HepG2 (cell line): ENCODE measurements around the gene COA3. TPM values are rescaled to one million over a fixed set of nuclear protein-coding genes. Genes with fewer than 3 reads are reported as not detected.

Experiments used
- ATF7 ChIP-seq, 2 experiments: fragments of 450-650 bp in 1 of 2; sonication (generic) in 1 of 2; formaldehyde crosslinking in 1 of 2; IDR thresholded peaks; 2 replicates each; pipeline versions ENCODE4 v1.4.0 to v1.6.1; 2016 to 2020; ENCODE audit warnings: antibody characterized with exemption in 1 of 2, mild to moderate bottlenecking in 1 of 2, missing genetic modification reagents in 1 of 2
- FOXO4 ChIP-seq: sonication (generic); formaldehyde crosslinking; conservative IDR thresholded peaks from 2 replicates; pipeline ENCODE4 v1.8.1; 2023; ENCODE audit warnings: missing genetic modification reagents
- GATA4 ChIP-seq: sonication (generic); IDR thresholded peaks from 2 replicates; pipeline ENCODE4 v1.6.1; 2016; ENCODE audit warnings: antibody characterized with exemption, low read depth, borderline replicate concordance
- GATAD2A ChIP-seq: IDR thresholded peaks from 2 replicates; pipeline ENCODE4 v1.6.1; 2016
- HNRNPK ChIP-seq: fragments of 200-400 bp; formaldehyde crosslinking; IDR thresholded peaks from 2 replicates; pipeline ENCODE4 v1.6.1; 2018; ENCODE audit warnings: low read length, low read depth, moderate library complexity, mild to moderate bottlenecking; ENCODE audit not compliant: poor library complexity, severe bottlenecking
- HOXA9 ChIP-seq: sonication (generic); formaldehyde crosslinking; IDR thresholded peaks from 2 replicates; pipeline ENCODE4 v1.8.1; 2022; ENCODE audit warnings: missing genetic modification reagents, mild to moderate bottlenecking, moderate library complexity, borderline replicate concordance
- KMT2A ChIP-seq: sonication (generic); formaldehyde crosslinking; IDR thresholded peaks from 2 replicates; pipeline ENCODE4 v1.4.0; 2020; ENCODE audit warnings: missing genetic modification reagents
- MAFF ChIP-seq: IDR thresholded peaks from 2 replicates; pipeline ENCODE4 v1.6.1; 2011; ENCODE audit warnings: low read depth, low read length, improper control_type of control experiment
- RAD51 ChIP-seq: fragments of 450-650 bp; IDR thresholded peaks from 2 replicates; pipeline ENCODE4 v1.6.1; 2016; ENCODE audit warnings: borderline replicate concordance
- RBAK ChIP-seq: sonication (generic); formaldehyde crosslinking; IDR thresholded peaks from 2 replicates; pipeline ENCODE4 v1.5.1; 2020; ENCODE audit warnings: mild to moderate bottlenecking, missing genetic modification reagents
- RFX3 ChIP-seq: IDR thresholded peaks from 2 replicates; pipeline ENCODE4 v1.6.1; 2016; ENCODE audit warnings: missing biosample characterization, missing genetic modification reagents
- RXRA ChIP-seq: sonication (generic); formaldehyde crosslinking; IDR thresholded peaks from 2 replicates; pipeline ENCODE4 v1.5.1; 2020; ENCODE audit warnings: missing genetic modification reagents
- RXRB ChIP-seq: IDR thresholded peaks from 2 replicates; pipeline ENCODE4 v1.6.1; 2016; ENCODE audit warnings: borderline replicate concordance, missing genetic modification reagents, missing compliant biosample characterization
- TBX2 ChIP-seq: sonication (generic); formaldehyde crosslinking; IDR thresholded peaks from 2 replicates; pipeline ENCODE4 v1.5.0; 2020; ENCODE audit warnings: missing genetic modification reagents, mild to moderate bottlenecking, borderline replicate concordance
- THRA ChIP-seq: sonication (generic); formaldehyde crosslinking; IDR thresholded peaks from 2 replicates; pipeline ENCODE4 v1.4.0; 2020; ENCODE audit warnings: missing genetic modification reagents, borderline replicate concordance
- ZBTB42 ChIP-seq: sonication (generic); formaldehyde crosslinking; IDR thresholded peaks from 2 replicates; pipeline ENCODE4 v1.5.0; 2020; ENCODE audit warnings: mild to moderate bottlenecking, missing genetic modification reagents
- ZNF205 ChIP-seq: IDR thresholded peaks from 2 replicates; pipeline ENCODE4 v1.6.1; 2018; ENCODE audit warnings: missing biosample characterization, missing genetic modification reagents
- ZNF281 ChIP-seq: sonication (generic); formaldehyde crosslinking; IDR thresholded peaks from 2 replicates; pipeline ENCODE4 v1.4.0; 2020; ENCODE audit warnings: missing genetic modification reagents, borderline replicate concordance
- ZNF354B ChIP-seq: sonication (generic); formaldehyde crosslinking; IDR thresholded peaks from 2 replicates; pipeline ENCODE4 v1.8.0; 2022; ENCODE audit warnings: mild to moderate bottlenecking, missing genetic modification reagents
- ZNF598 ChIP-seq: sonication (generic); formaldehyde crosslinking; IDR thresholded peaks from 2 replicates; pipeline ENCODE4 v1.5.1; 2020; ENCODE audit warnings: mild to moderate bottlenecking, missing genetic modification reagents, borderline replicate concordance
- ZNF773 ChIP-seq: sonication (generic); formaldehyde crosslinking; IDR thresholded peaks from 2 replicates; pipeline ENCODE4 v1.4.0; 2020; ENCODE audit warnings: missing genetic modification reagents, borderline replicate concordance
- ZSCAN21 ChIP-seq: sonication (generic); formaldehyde crosslinking; IDR thresholded peaks from 2 replicates; pipeline ENCODE4 v1.8.0; 2022; ENCODE audit warnings: mild to moderate bottlenecking, missing genetic modification reagents, moderate library complexity, borderline replicate concordance
- polyA plus RNA-seq, 8 experiments: library from polyadenylated mRNA; depleted of rRNA in 3 of 8; stranded (reverse) in 7 of 8; unstranded in 1 of 8; fragments of >200 nt; fragmentation: Illumina TruSeq in 4 of 8; extraction: Trizol in 4 of 8; gene quantifications; 2 replicates each; pipeline versions ENCODE4 v1.2.1 to v1.2.3, GENCODE V29; 2011 to 2016; ENCODE audit warnings: low read depth in 4 of 8, missing spikeins in 1 of 8, mixed read lengths in 1 of 8; ENCODE audit not compliant: insufficient read depth in 1 of 8
- total RNA-seq, 5 experiments: library from RNA; depleted of rRNA; stranded (reverse); fragments of >200 nt; fragmentation: Illumina TruSeq; extraction: Trizol; gene quantifications; 2 replicates each; pipeline ENCODE4 v1.2.3, GENCODE V29; 2016; ENCODE audit warnings: low read depth in 1 of 5

The COA3 gene
- total and polyA plus RNA-seq, 2 of the 13 experiments (the other 11 are each of a cell fraction or from before 2014, with no cell fraction given), result 133 to 202 TPM

GRCh38 chr17:42797067-42798007 is 1.2 kb downstream of the COA3 start (continued):
- TF ChIP-seq FOXO4 (CRISPR knock-in tag) (no peak), ZNF354B (CRISPR knock-in tag) (no peak), THRA (CRISPR knock-in tag) (peak; percentile 62), ZNF598 (CRISPR knock-in tag) (no peak), MAFF (no peak), ZSCAN21 (CRISPR knock-in tag) (no peak), RFX3 (no peak), RXRB (CRISPR knock-in tag) (peak; percentile 51; the same call in 1 of the 2 replicates), HOXA9 (no peak), RAD51 (no peak), TBX2 (CRISPR knock-in tag) (no peak), ATF7 (IDR thresholded peaks at IDR 0.05) (no peak), ATF7 (CRISPR knock-in tag; IDR thresholded peaks at IDR 0.05) (no peak), HNRNPK (peak; percentile 59), ZNF281 (no peak), GATA4 (peak; percentile 43; the same call in 1 of the 2 replicates), RXRA (no peak; the same call in 1 of the 2 replicates), ZBTB42 (CRISPR knock-in tag) (no peak), KMT2A (CRISPR knock-in tag) (no peak), ZNF773 (no peak), ZNF205 (CRISPR knock-in tag) (peak; percentile 20; the same call in 1 of the 2 replicates), RBAK (CRISPR knock-in tag) (no peak), GATAD2A (CRISPR knock-in tag) (peak; percentile 66)
